ENCODE results near the gene DISC1. TPM values are rescaled to one million over a fixed set of nuclear protein-coding genes. Genes with fewer than 3 reads are reported as not detected.

The DISC1 gene
- total and polyA plus RNA-seq, 12 donors, result 1.0 to 21.0 (median 9.7) TPM

DNA sequence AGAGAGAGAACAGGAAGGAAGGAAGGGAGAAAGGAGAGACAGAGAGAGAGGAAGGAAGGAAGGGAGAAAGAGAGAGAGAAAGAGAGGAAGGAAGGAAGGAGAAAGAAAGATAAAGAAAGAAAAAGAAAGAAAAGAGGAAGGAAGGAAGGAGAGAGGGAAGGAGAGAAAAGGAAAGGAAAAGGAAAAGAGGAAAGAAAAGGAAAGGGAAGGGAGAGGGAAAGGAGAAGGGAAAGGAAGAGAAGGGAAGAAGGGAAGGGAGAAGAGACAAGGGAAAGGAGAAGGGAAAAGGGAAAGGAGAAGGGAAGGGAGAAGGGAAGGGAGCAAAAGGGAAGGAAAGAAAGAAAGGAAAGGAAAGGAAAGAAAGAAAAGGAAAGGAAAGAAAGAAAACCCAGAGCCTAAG lies 404.6 kb downstream of the DISC1 start:
- H3K4me1 ChIP-seq (replicated peaks in 1 of 2), result no peaks in the 10 kb centered on the region
- H3K27me3 ChIP-seq, result no peaks in the 10 kb centered on the region
- intact Hi-C loops (cut with DNase I), result no loop called here
- no peak for DNase-seq
- no peaks in the 10 kb centered on the region for H3K36me3 ChIP-seq (replicated peaks in 1 of 2)
- no peak overlapping the region for H3K4me3 ChIP-seq
- TF ChIP-seq POLR2A (IDR thresholded peaks at IDR 0.05), result no peak
- TF ChIP-seq, protein P1, sequence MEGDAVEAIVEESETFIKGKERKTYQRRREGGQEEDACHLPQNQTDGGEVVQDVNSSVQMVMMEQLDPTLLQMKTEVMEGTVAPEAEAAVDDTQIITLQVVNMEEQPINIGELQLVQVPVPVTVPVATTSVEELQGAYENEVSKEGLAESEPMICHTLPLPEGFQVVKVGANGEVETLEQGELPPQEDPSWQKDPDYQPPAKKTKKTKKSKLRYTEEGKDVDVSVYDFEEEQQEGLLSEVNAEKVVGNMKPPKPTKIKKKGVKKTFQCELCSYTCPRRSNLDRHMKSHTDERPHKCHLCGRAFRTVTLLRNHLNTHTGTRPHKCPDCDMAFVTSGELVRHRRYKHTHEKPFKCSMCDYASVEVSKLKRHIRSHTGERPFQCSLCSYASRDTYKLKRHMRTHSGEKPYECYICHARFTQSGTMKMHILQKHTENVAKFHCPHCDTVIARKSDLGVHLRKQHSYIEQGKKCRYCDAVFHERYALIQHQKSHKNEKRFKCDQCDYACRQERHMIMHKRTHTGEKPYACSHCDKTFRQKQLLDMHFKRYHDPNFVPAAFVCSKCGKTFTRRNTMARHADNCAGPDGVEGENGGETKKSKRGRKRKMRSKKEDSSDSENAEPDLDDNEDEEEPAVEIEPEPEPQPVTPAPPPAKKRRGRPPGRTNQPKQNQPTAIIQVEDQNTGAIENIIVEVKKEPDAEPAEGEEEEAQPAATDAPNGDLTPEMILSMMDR (IDR thresholded peaks at IDR 0.05), result no peak
- no peaks in the 10 kb centered on the region for H3K9me3 ChIP-seq (replicated peaks in 1 of 3)
- H3K27ac ChIP-seq, result no peak overlapping the region

DNA sequence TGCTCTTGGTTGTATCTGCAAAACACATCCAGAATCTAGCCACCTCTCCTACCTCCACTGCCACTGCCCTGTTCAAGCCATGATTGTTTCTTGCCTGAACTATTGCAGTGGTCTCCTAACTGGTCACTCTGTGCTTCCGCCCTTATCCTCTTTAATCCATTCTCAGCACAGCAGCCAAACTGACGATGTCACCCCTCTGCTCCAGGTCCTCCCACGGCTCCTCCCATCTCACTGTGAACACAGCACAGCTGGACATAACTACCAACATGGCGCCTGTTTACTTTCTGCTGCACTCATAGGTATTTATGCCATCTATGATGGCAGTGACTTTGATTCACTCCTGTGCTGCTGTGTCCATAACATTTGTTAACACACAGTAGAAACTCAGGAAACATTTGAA lies 406.7 kb downstream of the DISC1 start:
- intact Hi-C loops (cut with DNase I), result no loop called here
- 92 to 99% (median 98%) methylated on average over 4 of the region's 4 CpGs for WGBS, 4 donors

GRCh38 chr1:232034556-232034955 lies 408.0 kb downstream of the DISC1 start:
- 95 to 100% (median 97%) methylated on average over 1 of the region's 1 CpG for WGBS, 4 donors
- no peak for DNase-seq
- H3K9me3 ChIP-seq (replicated peaks in 1 of 3), result no peaks in the 10 kb centered on the region

More for the DNA sequence above, 406.7 kb downstream of the DISC1 start:
- Histone ChIP-seq H3K27ac (no peak overlapping the region), H3K27me3 (no peaks in the 10 kb centered on the region), H3K36me3 (replicated peaks in 1 of 2) (no peaks in the 10 kb centered on the region), H3K4me3 (no peak overlapping the region), H3K9me3 (replicated peaks in 1 of 3) (no peaks in the 10 kb centered on the region), H3K4me1 (replicated peaks in 1 of 2) (no peaks in the 10 kb centered on the region)
- DNase-seq, result no peak
- TF ChIP-seq, protein P1 (IDR thresholded peaks at IDR 0.05), result no peak
- no peak for TF ChIP-seq POLR2A (IDR thresholded peaks at IDR 0.05)

DNA sequence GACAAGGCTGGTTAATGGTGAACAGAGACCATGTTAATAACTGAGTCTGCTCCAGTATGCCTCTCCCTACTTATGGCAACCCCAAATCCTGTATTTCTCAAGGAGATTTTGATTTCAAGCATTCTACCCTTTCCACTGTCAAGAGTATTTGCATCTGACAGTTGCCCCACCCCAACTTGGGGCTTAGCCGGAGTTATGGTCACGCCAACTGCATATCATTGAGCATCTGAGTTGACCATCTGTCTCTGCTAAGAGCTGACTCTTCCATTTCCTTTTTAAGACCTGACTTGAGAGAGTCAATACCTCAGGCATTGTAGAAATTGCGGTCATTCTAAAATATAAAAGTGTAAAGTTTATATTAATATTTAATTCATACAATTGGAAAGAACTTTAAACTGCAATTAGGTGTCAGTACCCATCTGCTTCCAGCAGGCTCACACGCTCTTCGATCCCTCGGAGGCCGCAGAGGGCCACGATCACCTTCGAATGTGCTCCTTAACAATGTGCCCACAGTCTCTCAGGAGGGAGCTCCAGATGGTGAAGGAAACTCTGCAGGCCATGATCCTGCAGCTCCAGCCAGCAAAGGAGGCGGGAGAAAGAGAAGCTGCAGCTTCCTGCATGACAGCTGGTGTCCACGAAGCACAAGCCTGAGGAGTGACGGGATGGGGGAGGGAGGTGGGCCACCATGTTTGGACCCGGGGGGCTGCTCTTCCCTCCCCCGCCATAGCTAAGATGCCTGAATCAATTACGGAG lies 409.8 kb downstream of the DISC1 start:
- H3K4me1 ChIP-seq (replicated peaks in 1 of 2), result no peaks in the 10 kb centered on the region
- no peaks in the 10 kb centered on the region for H3K9me3 ChIP-seq (replicated peaks in 1 of 3)
- 86 to 94% (median 87%) methylated on average over 15 of the region's 15 CpGs for WGBS, 4 donors
- H3K27me3 ChIP-seq, result no peaks in the 10 kb centered on the region
- H3K27ac ChIP-seq, result no peak overlapping the region
- H3K36me3 ChIP-seq (replicated peaks in 1 of 2), result no peaks in the 10 kb centered on the region
- no peak for DNase-seq
- TF ChIP-seq POLR2A (IDR thresholded peaks at IDR 0.05), result no peak
- TF ChIP-seq, protein P1 (IDR thresholded peaks at IDR 0.05), result no peak
- intact Hi-C loops (cut with DNase I), result no loop called here
- no peak overlapping the region for H3K4me3 ChIP-seq

More at GRCh38 chr1:232034556-232034955, 408.0 kb downstream of the DISC1 start:
- H3K36me3 ChIP-seq (replicated peaks in 1 of 2), result no peaks in the 10 kb centered on the region
- TF ChIP-seq, protein P1 (IDR thresholded peaks at IDR 0.05), result no peak
- no peak for TF ChIP-seq POLR2A (IDR thresholded peaks at IDR 0.05)
- H3K27me3 ChIP-seq, result no peaks in the 10 kb centered on the region
- intact Hi-C loops (cut with DNase I), result no loop called here
- no peak overlapping the region for H3K4me3 ChIP-seq
- H3K4me1 ChIP-seq (replicated peaks in 1 of 2), result no peaks in the 10 kb centered on the region
- no peak overlapping the region for H3K27ac ChIP-seq
